GM20000 (cell line): Measurements from ENCODE around the gene TNPO3.

Source experiments
- DNase-seq: peaks from one replicate; pipeline ENCODE4 v3.0.0; 2012; ENCODE audit warnings: low spot score
- TF ChIP-seq, protein P1 (sequence below): IDR thresholded peaks from 2 replicates; pipeline ENCODE4 v1.5.1; 2012; ENCODE audit warnings: mild to moderate bottlenecking, control low read depth; ENCODE audit errors: extremely low read depth, missing control alignments

TNPO3 gene

GRCh38 chr7:129054438-129055293, at the start of gene TNPO3:
TNPO3 (minus strand) TSS chr7:129055111; CDS start chr7:129054770, 341 bp downstream.
- TF ChIP-seq, protein P1, sequence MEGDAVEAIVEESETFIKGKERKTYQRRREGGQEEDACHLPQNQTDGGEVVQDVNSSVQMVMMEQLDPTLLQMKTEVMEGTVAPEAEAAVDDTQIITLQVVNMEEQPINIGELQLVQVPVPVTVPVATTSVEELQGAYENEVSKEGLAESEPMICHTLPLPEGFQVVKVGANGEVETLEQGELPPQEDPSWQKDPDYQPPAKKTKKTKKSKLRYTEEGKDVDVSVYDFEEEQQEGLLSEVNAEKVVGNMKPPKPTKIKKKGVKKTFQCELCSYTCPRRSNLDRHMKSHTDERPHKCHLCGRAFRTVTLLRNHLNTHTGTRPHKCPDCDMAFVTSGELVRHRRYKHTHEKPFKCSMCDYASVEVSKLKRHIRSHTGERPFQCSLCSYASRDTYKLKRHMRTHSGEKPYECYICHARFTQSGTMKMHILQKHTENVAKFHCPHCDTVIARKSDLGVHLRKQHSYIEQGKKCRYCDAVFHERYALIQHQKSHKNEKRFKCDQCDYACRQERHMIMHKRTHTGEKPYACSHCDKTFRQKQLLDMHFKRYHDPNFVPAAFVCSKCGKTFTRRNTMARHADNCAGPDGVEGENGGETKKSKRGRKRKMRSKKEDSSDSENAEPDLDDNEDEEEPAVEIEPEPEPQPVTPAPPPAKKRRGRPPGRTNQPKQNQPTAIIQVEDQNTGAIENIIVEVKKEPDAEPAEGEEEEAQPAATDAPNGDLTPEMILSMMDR, result no peak
- DNase-seq, result peak; percentile 88

DNA sequence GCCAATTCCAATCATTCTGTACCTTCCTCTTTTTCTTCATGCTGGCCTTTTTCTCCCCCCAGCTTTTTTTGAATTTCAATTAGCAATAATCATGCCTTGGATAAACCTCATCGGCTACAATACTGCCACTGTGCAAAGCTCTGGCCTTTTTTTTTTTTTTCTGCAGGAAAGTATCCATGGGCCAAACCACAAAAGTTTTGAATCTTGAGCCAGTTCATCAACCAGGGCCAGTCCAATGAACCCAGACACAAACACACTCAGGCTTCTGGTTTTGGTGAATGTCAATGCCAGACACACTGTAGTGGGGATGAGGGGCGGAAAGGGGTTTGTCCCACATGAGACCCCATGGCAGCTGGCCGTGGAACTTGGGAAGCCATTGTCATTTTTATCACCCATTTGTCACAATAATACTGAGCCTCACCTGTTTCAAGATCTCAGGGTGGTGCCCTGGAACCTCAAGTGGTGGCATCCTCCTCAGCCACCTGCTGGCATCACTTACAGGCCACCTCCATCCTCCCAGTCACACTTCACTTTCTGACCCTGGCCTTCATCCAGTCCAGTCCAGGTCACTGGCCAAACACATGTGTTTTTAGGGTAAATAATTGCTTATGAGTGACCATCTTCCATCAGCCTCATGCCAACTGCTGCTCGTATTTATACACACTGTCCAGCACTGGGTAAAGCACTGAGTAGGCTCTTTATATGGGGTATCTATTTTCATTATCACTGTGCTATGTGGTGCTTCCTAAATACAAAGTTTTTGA, 48.8 kb upstream of the TNPO3 start:
- DNase-seq, result no peak
- TF ChIP-seq, protein P1, result no peak

GRCh38 chr7:129101746-129102145, 46.8 kb upstream of the TNPO3 start:
- DNase-seq, result no peak

GRCh38 chr7:129100827-129101166, 45.9 kb upstream of the TNPO3 start:
- TF ChIP-seq, protein P1, result no peak
- no peak for DNase-seq

More at GRCh38 chr7:129101746-129102145, 46.8 kb upstream of the TNPO3 start:
- TF ChIP-seq, protein P1, result no peak

DNA sequence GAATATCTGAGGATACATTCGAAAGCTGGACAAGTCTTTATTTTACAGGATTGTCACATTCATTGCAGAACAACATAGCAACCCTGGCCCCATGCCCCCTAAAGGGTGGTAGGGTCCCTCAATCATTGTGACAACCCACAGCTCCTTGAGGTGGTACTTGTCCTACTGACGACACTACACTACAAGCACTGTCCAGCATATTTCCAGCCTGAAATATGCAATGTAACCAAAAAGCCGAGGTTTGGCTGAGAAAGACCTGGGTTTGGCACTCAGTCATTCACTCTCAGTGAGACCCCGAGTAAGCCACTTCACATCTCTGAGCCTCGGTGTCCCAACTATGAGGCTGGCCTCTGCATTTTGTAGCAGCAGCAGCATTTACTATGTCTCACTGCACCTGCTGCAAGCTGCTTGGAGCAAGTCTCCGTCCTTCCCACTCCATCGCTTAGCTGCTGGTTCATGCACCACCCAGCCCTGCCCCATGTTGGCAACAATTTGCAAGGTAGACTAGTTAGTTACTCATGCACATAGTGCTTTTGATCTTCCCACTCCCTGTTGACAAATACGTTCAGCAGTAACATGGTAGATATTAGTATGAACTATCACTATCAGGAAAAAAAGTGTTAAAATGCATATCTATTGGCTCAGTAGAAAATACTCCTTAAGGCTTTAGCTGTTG, 43.6 kb upstream of the TNPO3 start:
- no peak for DNase-seq

GRCh38 chr7:129095258-129095657, 40.3 kb upstream of the TNPO3 start:
- DNase-seq, result peak; percentile 41
- TF ChIP-seq, protein P1, result no peak

More for the DNA sequence above, 43.6 kb upstream of the TNPO3 start:
- TF ChIP-seq, protein P1, result no peak

DNA sequence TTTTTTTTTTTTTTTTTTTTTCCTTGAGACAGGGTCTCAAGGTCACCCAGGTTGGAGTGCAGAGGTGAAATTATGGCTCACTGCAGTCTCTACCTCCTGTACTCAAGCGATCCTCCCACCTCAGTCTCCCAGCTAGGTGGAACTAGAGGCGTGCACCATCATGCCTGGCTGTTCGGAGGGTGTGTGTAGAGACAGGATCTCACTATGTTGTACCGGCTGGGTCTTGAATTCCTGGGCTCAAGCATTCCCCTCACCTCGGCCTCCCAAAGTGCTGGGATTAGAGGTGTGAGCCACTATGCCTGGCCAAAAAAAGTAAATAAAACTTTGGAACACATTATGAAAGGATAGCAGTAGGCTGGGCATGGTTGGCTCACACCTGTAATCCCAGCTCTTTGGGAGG, 39.6 kb upstream of the TNPO3 start:
- DNase-seq, result no peak
- TF ChIP-seq, protein P1, result no peak
